ENCODE data around the gene ZNF611.
A peak's percentile ranks its signal among the peaks of the same experiment; 100 is the strongest.
"Not testable (repeated sequence)": the region's sequence is repeated elsewhere in the genome, so short reads cannot be mapped to it uniquely, and the experiment has no call there.

ZNF611 gene

GRCh38 chr19:52716522-52716921, 18.3 kb downstream of the ZNF611 start:
- H2BK5ac ChIP-seq (ENCODE audit: low read depth, low read length, poor library complexity) = peak overlapping the region; percentile 92
- peaks cover 54 to 59% of the 10 kb centered on the region in 2 experiments for H3K36me3 ChIP-seq (ENCODE audit: control insufficient read depth in 1 of 2, insufficient read depth in 2 of 2, low read length in 2 of 2)
- H3K23ac ChIP-seq (ENCODE audit: low read length) = no peak overlapping the region
- H3K14ac ChIP-seq (ENCODE audit: low read length) = peak overlapping the region; percentile 60
- H2BK12ac ChIP-seq (ENCODE audit: low read length) = peak overlapping the region; percentile 52
- H3K9me3 ChIP-seq (ENCODE audit: insufficient read depth, low read depth, low read length) = peaks cover 14% of the 10 kb centered on the region
- no peak overlapping the region for H3K18ac ChIP-seq (ENCODE audit: low read length)
- H2BK120ac ChIP-seq (ENCODE audit: insufficient read depth, low read length, poor library complexity) = peak overlapping the region; percentile 10
- no peak overlapping the region for H3K4me2 ChIP-seq (ENCODE audit: low read length)
- H2AK5ac ChIP-seq (ENCODE audit: low read length) = no peak overlapping the region
- no peak overlapping the region for H4K12ac ChIP-seq (ENCODE audit: low read depth, low read length)
- H3K4me3 ChIP-seq (ENCODE audit: low read depth, low read length) = no peak overlapping the region
- H3K27ac ChIP-seq (ENCODE audit: low read depth, low read length) = peak overlapping the region; percentile 60
- no peak overlapping the region for H2AFZ ChIP-seq (ENCODE audit: insufficient read depth, low read length, poor library complexity)
- peak overlapping the region; percentile 84 for H4K91ac ChIP-seq (ENCODE audit: low read depth, low read length)
- H3K79me2 ChIP-seq (ENCODE audit: control insufficient read depth, insufficient read depth, low read length, poor library complexity) = peaks cover 3% of the 10 kb centered on the region
- H3K4me1 ChIP-seq (ENCODE audit: control insufficient read depth in 1 of 2, insufficient read depth in 2 of 2, low read length in 2 of 2) = peaks cover 13 to 18% of the 10 kb centered on the region in 2 experiments
- no peaks in the 10 kb centered on the region for H3K27me3 ChIP-seq (ENCODE audit: insufficient read depth, low read length)
- no peak overlapping the region for H3K9ac ChIP-seq (ENCODE audit: low read length)
- no peak overlapping the region for H4K8ac ChIP-seq (ENCODE audit: low read depth, low read length)
- no peak overlapping the region for H3K4ac ChIP-seq (ENCODE audit: low read depth, low read length)
- DNase-seq = no peak
- H3K79me1 ChIP-seq (ENCODE audit: low read length) = peaks cover 9% of the 10 kb centered on the region
- WGBS (ENCODE audit: extremely low coverage, insufficient coverage, insufficient read length) = no CpG with 5 or more reads among the region's 1 CpG

- H3K79me1 ChIP-seq (ENCODE audit: low read length); H3K4me2 ChIP-seq (ENCODE audit: low read length); H3K4ac ChIP-seq (ENCODE audit: low read depth, low read length); H3K14ac ChIP-seq (ENCODE audit: low read length); H4K8ac ChIP-seq (ENCODE audit: low read depth, low read length); H3K9ac ChIP-seq (ENCODE audit: low read length); H3K27me3 ChIP-seq (ENCODE audit: insufficient read depth, low read length); H3K23ac ChIP-seq (ENCODE audit: low read length); H2AK5ac ChIP-seq (ENCODE audit: low read length); H4K12ac ChIP-seq (ENCODE audit: low read depth, low read length); DNase-seq; H2BK120ac ChIP-seq (ENCODE audit: insufficient read depth, low read length, poor library complexity); H3K4me3 ChIP-seq (ENCODE audit: low read depth, low read length); H3K79me2 ChIP-seq (ENCODE audit: control insufficient read depth, insufficient read depth, low read length, poor library complexity); H4K91ac ChIP-seq (ENCODE audit: low read depth, low read length); H2BK12ac ChIP-seq (ENCODE audit: low read length); H2BK5ac ChIP-seq (ENCODE audit: low read depth, low read length, poor library complexity); H2AFZ ChIP-seq (ENCODE audit: insufficient read depth, low read length, poor library complexity); H3K9me3 ChIP-seq (ENCODE audit: insufficient read depth, low read depth, low read length); H3K18ac ChIP-seq (ENCODE audit: low read length): not testable (repeated sequence)
- H3K36me3 ChIP-seq (ENCODE audit: control insufficient read depth in 1 of 2, insufficient read depth in 2 of 2, low read length in 2 of 2) = peaks cover 54 to 58% of the 10 kb centered on the region in 2 experiments
- H3K27ac ChIP-seq (ENCODE audit: low read depth, low read length) = peak overlapping the region; percentile 60
- peaks cover 15 to 18% of the 10 kb centered on the region in 2 experiments for H3K4me1 ChIP-seq (ENCODE audit: control insufficient read depth in 1 of 2, insufficient read depth in 2 of 2, low read length in 2 of 2)
- no CpG with 5 or more reads among the region's 4 CpGs for WGBS (ENCODE audit: extremely low coverage, insufficient coverage, insufficient read length)
These were observed 18.9 kb downstream of the ZNF611 start for GRCh38 chr19:52715902-52716301.

GRCh38 chr19:52715330-52715729, 19.5 kb downstream of the ZNF611 start:
- H3K79me1 ChIP-seq (ENCODE audit: low read length); H3K4me3 ChIP-seq (ENCODE audit: low read depth, low read length); H3K4ac ChIP-seq (ENCODE audit: low read depth, low read length); H3K9me3 ChIP-seq (ENCODE audit: insufficient read depth, low read depth, low read length); H3K79me2 ChIP-seq (ENCODE audit: control insufficient read depth, insufficient read depth, low read length, poor library complexity); H3K27me3 ChIP-seq (ENCODE audit: insufficient read depth, low read length); H3K9ac ChIP-seq (ENCODE audit: low read length); H3K4me2 ChIP-seq (ENCODE audit: low read length); H4K12ac ChIP-seq (ENCODE audit: low read depth, low read length); H2AK5ac ChIP-seq (ENCODE audit: low read length); H2AFZ ChIP-seq (ENCODE audit: insufficient read depth, low read length, poor library complexity); H3K23ac ChIP-seq (ENCODE audit: low read length); DNase-seq: not testable (repeated sequence)
- peak overlapping the region; percentile 9 for H4K8ac ChIP-seq (ENCODE audit: low read depth, low read length)
- WGBS (ENCODE audit: extremely low coverage, insufficient coverage, insufficient read length) = no CpG with 5 or more reads among the region's 5 CpGs
- peak overlapping the region; percentile 60 for H3K27ac ChIP-seq (ENCODE audit: low read depth, low read length)
- peak overlapping the region; percentile 73 for H3K14ac ChIP-seq (ENCODE audit: low read length)
- peak overlapping the region; percentile 74 for H4K91ac ChIP-seq (ENCODE audit: low read depth, low read length)
- H2BK12ac ChIP-seq (ENCODE audit: low read length) = peak overlapping the region; percentile 18
- peak overlapping the region; percentile 42 for H2BK5ac ChIP-seq (ENCODE audit: low read depth, low read length, poor library complexity)
- peak overlapping the region; percentile 38 for H2BK120ac ChIP-seq (ENCODE audit: insufficient read depth, low read length, poor library complexity)
- H3K36me3 ChIP-seq (ENCODE audit: control insufficient read depth in 1 of 2, insufficient read depth in 2 of 2, low read length in 2 of 2) = peaks cover 53 to 54% of the 10 kb centered on the region in 2 experiments
- peak overlapping the region; percentile 68 for H3K18ac ChIP-seq (ENCODE audit: low read length)
- peaks cover 15 to 18% of the 10 kb centered on the region in 2 experiments for H3K4me1 ChIP-seq (ENCODE audit: control insufficient read depth in 1 of 2, insufficient read depth in 2 of 2, low read length in 2 of 2)

- not testable (repeated sequence) for H3K14ac ChIP-seq (ENCODE audit: low read length); DNase-seq; H2BK120ac ChIP-seq (ENCODE audit: insufficient read depth, low read length, poor library complexity); H3K9me3 ChIP-seq (ENCODE audit: insufficient read depth, low read depth, low read length); H3K18ac ChIP-seq (ENCODE audit: low read length); H4K12ac ChIP-seq (ENCODE audit: low read depth, low read length); H3K27ac ChIP-seq (ENCODE audit: low read depth, low read length); H2BK12ac ChIP-seq (ENCODE audit: low read length); H3K4me2 ChIP-seq (ENCODE audit: low read length); H2AK5ac ChIP-seq (ENCODE audit: low read length); H3K79me2 ChIP-seq (ENCODE audit: control insufficient read depth, insufficient read depth, low read length, poor library complexity); H2BK5ac ChIP-seq (ENCODE audit: low read depth, low read length, poor library complexity); H3K79me1 ChIP-seq (ENCODE audit: low read length); H3K9ac ChIP-seq (ENCODE audit: low read length); H4K91ac ChIP-seq (ENCODE audit: low read depth, low read length); H3K27me3 ChIP-seq (ENCODE audit: insufficient read depth, low read length); H3K23ac ChIP-seq (ENCODE audit: low read length); H3K4ac ChIP-seq (ENCODE audit: low read depth, low read length); H3K4me3 ChIP-seq (ENCODE audit: low read depth, low read length); H2AFZ ChIP-seq (ENCODE audit: insufficient read depth, low read length, poor library complexity)
- peak overlapping the region; percentile 60 for H4K8ac ChIP-seq (ENCODE audit: low read depth, low read length)
- peaks cover 15% of the 10 kb centered on the region in 2 experiments for H3K4me1 ChIP-seq (ENCODE audit: control insufficient read depth in 1 of 2, insufficient read depth in 2 of 2, low read length in 2 of 2)
- no CpG with 5 or more reads among the region's 2 CpGs for WGBS (ENCODE audit: extremely low coverage, insufficient coverage, insufficient read length)
- H3K36me3 ChIP-seq (ENCODE audit: control insufficient read depth in 1 of 2, insufficient read depth in 2 of 2, low read length in 2 of 2) = peaks cover 50 to 56% of the 10 kb centered on the region in 2 experiments
These were observed 21.8 kb downstream of the ZNF611 start for GRCh38 chr19:52713051-52713450.

All from trophoblast cell (in vitro differentiated cells and primary cell).